Renal cortical epithelial cell (primary cell): ENCODE data around the gene MYH11. TPM values are rescaled to one million over a fixed set of nuclear protein-coding genes. Genes with fewer than 3 reads are reported as not detected.
"Not testable (repeated sequence)": the region's sequence is repeated elsewhere in the genome, so short reads cannot be mapped to it uniquely, and the experiment has no call there.

Experiments used
- DNase-seq: peaks from one replicate; pipeline ENCODE4 v3.0.0-alpha.2; 2011; ENCODE audit warnings: low read depth
- total RNA-seq: library from RNA; depleted of rRNA; stranded (reverse); fragments of >200 nt; gene quantifications from 2 replicates; pipeline ENCODE4 v1.2.3, GENCODE V29; 2014

MYH11 gene
- total RNA-seq, 1 donor from 2014 or later, result 0.05 TPM

DNA sequence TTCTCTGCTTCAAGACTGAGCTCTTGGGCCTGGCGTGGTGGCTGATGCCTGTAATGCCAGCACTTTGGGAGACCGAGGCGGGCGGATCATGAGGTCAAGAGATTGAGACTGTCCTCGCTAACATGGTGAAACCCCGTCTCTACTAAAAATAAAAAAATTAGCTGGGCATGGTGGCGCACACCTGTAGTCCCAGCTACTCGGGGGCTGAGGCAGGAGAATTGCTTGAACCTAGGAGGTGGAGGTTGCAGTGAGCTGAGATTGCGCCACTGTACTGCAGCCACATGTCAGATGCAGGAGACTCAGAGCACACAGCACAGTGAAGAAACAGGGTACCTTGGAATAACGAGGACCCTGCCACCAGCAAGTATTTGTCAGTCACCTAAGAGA lies 184.7 kb downstream of the MYH11 start:
- not testable (repeated sequence) for DNase-seq

DNA sequence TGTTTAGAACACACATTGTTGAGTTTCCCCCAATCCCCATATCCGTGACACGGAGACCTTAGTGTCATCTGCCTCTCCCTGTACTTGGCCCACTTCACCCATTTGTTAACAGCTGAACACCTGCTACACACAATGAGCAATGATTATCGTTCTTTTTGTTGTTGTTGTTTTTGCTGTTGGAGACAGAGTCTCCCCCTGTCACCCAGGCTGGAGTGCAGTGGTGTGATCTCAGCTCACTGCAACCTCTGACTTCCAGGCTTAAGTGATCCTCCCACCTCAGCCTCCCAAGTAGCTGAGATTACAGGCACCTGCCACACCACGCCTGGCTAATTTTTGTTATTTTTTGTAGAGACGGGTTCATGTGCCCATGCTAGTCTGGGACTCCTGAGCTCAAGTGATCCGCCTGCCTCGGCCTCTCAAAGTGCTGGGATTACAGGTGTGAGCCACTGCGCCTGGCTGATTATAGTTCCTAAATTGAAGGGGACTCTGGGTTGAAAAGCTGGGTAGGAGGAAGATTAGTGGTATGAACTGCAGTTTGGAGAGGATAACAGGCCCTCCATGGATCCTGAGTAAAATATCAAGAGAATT lies 185.2 kb downstream of the MYH11 start:
- DNase-seq, result no peak

DNA sequence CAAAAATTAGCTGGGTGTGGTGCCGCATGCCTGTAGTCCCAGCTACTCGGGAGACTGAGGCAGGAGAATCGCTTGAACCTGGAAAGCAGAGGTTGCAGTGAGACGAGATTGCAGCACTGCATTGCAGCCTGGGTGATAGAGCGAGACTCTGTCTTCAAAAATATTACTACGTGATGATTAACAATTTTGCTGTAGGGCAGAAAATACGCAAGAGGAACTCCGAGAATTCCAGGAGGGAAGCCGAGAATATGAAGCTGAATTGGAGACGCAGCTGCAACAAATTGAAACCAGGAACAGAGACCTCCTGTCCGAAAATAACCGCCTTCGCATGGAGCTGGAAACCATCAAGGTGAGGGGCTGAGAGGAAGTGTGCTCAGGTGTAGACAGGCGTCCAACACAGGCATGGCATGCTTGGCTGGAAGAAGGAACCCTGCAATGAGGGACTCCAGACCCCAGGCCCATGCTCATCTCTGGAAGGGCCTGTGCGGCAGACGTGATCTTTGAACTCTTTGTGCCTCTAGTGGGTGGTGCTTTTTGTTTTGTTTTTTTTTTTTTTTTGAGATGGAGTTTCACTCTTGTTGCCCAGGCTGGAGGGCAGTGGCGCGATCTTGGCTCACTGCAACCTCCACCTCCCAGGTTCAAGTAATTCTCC lies 189.6 kb downstream of the MYH11 start:
- no peak for DNase-seq

DNA sequence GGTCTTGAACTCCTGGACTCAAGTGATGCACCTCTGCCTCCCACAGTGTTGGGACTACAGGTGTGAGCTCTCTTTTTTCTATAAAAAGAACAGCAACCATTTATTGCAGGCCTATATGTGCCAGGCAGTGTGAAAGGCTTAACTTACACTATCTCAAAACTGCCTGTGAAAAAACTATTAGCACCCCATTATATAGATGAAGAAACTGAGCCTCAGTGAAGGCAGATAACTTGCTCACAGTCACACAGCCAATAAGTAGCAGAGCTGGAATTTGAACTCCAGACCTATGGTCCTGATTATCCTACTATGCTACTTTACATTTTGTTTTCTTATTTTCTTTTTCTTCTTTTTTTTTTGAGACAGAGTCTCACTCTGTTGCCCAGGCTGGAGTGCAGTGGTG lies 191.7 kb downstream of the MYH11 start:
- DNase-seq, result no peak

DNA sequence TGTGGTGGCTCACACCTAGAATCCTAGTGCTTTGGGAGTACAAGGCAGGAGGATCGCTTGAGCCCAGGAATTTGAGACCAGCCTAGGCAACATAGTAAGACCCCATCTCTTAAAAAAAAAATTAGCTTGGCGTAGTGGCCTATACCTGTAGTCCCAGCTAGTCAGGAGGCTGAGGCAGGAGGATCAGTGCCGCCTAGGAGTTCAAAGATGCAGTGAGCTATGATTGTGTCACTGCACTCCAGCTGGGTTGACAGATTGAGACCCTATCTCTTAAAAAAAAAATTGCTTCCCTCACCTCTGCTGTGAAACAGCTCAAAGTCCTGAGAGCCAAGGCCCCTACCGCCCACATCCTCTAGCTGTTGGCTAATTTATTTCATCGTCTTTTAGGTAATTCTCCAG lies 196.6 kb downstream of the MYH11 start:
- no peak for DNase-seq

DNA sequence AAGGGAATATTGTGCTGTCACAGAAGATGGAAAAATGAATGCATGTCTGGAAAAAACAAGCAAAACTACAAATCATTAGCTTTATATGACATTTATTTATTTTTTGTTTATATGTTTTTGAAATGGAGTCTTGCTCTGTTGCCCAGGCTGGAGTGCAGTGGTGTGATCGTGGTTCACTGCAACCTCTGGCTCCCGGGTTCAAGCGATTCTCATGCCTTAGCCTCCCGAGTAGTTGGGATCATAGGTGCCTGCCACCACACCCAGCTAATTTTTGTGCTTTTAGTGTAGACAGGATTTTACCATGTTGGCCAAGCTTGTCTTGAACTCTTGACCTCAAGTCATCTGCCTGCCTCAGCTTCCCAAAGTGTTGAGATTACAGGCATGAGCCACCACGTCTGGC lies 198.3 kb downstream of the MYH11 start:
- DNase-seq, result no peak

DNA sequence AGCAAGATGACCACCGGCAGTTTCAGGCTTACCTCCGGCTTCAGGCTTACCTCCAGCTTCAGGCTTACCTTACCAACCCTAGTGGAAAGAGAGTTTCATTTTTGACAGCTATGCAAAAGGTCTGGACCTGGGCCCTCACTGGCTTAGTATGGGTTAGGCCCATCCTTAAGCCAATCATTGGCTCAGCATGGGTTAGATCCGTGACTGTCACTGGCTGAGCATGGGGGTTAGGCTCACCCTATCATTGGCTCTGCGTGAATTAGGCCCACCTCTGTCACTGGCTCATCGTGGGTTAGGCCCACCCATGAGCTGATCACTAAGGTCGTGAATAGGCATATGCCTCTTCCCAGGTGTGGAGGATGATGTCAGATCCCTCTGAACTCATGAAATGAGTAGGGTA lies 198.7 kb downstream of the MYH11 start:
- no peak for DNase-seq

DNA sequence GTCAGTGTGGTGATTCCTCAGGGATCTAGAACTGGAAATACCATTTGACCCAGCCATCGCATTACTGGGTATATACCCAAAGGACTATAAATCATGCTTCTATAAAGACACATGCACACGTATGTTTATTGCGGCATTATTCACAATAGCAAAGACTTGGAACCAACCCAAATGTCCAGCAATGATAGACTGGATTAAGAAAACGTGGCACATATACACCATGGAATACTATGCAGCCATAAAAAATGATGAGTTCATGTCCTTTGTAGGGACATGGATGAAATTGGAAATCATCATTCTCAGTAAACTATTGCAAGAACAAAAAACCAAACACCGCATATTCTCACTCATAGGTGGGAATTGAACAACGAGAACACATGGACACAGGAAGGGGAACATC lies 201.3 kb downstream of the MYH11 start:
- DNase-seq, result not testable (repeated sequence)

DNA sequence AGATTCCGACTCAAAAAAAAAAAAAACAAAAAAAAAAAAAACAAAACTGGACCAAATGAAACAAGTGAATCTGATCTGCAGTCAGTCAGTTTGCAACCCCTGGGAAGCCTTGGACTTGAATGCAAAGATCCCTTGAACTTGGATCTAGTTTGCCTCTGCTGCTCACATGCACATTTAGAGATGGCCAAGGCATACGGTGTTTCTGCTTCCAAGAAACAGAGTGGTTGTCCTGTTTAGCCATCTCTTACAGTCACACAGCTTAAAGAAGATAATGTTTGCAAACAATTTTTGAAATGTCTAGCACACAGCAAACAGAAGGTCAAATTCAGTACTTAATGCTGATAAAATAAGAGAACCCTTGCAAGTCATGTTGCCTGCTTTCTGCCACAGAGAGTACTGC lies 202.2 kb downstream of the MYH11 start:
- DNase-seq, result no peak

DNA sequence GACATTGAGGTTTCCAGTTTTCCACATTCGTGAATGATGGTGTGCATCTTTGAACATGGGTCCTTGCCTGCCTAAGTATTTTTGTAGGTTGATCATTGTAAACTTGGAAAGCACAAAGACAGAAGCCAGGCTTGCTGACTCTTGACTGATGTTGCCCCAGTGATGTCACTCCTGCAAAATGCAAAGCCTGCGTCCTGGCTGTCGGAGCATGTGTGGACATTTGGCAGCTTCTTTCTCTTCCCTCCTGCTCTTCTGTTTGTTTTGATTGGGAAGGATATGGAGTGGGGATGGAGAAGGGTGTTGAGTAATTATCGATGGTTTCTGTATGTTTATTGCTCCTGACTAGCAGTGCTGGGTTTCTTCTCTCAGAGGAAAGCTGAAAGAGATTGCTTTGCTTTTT lies 203.6 kb downstream of the MYH11 start:
- no peak for DNase-seq

Other genes starting within 250 kb of the MYH11 start
- 11.1 and 32.3 TPM in 2 replicates for gene MARF1, start 213.9 kb downstream of the MYH11 start, total RNA-seq
- gene NDE1, start 206.8 kb downstream of the MYH11 start, total RNA-seq, result 17.3 and 23.4 TPM in 2 replicates
- gene CEP20, start 31.6 kb upstream of the MYH11 start, total RNA-seq, result 42.1 and 60.3 TPM in 2 replicates
- 20.5 and 96.8 TPM in 2 replicates for gene ABCC1, start 92.6 kb upstream of the MYH11 start, total RNA-seq